Inflammatory macrophage (primary cell): Measurements from ENCODE around the gene ESYT3.
"Not testable (repeated sequence)": the region's sequence is repeated elsewhere in the genome, so short reads cannot be mapped to it uniquely, and the experiment has no call there.

Experiments
- DNase-seq, 2 donors: peaks; one replicate each; pipeline ENCODE4 v3.0.0-alpha.2; 2020 to 2022

Gene ESYT3

GRCh38 chr3:138443521-138444503, 9.4 kb downstream of the ESYT3 start:
- no peak for DNase-seq

DNA sequence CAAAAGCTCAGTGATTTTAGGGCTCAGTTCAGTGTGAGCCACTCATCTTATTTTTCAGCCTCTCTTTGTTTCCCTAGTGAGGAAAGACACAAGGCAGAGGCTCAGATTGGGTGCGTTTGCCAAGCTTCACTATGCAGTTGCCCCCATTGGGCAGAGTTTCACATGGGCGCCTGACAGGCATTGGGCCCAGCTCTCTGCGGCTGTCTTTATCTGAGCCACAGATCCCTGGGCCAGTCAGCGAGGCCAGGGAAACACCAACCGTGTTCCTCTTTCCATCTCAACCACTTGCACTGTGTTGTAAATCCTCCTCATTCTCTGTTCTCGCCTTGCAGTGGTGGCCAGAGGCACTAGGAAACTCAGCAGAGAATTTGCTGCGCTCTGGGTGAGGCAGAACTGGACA, 10.8 kb downstream of the ESYT3 start:
- no peak for DNase-seq

DNA sequence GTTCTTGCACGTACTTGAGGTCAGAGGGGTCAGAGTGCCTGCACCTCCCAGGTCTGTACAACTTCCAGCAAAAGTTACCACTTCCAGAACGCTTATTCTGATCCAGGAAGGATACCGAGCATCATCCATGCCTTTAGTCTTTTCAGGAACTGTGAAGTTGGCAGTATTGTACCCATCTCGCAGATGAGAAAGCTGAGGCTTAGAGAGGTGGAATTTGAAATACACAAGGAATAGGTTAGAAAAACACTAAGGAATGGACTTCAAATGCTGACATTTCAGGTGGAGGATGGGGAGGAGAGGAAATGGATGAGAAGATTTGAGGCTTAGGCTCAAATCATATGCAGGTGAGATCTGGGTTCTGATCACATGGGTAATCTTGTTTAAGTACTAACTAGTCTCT, 11.2 kb downstream of the ESYT3 start:
- no peak for DNase-seq

GRCh38 chr3:138448631-138449030, 14.2 kb downstream of the ESYT3 start:
- DNase-seq, result no peak

DNA sequence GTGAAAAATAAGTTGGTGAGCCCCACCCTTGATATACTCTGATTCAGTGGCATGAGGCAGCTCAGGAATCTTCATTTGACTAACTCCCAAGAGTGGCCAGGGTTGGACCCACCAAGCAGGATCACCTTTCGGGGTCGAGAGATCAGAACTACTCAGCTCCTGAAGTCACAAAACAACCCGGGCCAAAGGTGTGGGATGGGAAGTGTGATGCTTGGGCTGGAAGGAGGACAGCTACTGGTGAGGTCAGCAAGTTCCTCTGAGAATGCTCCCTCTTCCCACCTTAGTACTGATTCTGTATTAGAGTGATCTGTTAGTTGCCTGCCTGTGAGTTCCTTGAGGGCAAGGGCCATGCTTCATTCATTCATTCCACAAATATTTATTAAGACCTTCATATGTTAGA, 15.1 kb downstream of the ESYT3 start:
- DNase-seq, result no peak

DNA sequence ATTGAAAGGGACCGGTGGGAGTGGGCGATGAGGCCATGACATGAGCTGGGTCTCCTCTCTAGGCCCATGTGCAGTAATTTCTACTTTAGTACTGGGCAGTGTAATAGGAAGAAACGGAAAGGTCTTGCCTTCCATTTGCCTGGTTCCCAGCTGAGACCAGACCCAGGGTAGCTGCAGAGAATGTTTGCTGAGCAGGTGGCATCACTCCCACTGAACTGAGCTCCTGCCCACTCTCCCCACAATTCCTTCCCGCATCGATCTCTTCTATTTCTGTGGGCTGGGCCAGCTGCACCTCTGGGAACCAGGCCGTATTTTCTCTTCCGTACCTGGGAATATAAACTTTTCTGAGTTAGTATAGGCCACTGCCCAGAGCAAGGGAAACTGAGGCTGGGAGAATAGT, 15.8 kb downstream of the ESYT3 start:
- no peak for DNase-seq

DNA sequence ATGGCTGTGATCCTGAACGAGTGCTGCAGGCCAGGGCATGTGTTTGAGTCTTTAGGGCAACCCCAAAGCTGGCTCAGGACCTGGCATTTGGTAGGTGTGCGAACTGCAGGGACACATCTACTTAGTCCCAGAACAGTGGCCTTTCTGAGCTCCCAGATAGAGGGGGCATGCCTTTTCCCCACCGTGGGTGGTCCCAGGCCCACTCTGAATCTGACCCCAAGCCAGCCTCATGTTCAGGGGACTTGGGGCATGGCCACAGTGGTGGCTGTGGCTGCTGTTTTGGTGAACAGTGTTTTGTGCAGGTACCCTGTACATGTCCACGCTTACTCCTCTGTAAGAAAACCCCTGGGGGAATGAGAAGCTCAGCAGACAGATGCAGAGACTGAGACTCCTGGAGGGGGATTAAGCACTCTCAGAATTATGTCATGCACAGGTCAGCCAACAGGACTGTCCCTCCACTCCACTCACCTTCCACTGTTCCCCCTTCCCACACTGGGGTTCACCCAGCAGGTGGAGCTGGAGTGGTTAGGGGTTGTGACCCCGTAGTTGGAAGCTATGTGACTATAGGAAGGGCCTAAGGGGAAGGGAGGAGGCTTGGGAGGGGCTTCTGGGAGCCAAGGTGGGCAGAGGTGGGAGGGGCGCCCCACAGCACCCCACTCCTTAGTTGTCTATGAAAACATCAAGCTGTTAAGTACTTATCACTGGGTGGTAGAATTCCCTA, 16.4 kb downstream of the ESYT3 start:
- DNase-seq, result no peak

- DNase-seq, result no peak
Measured at GRCh38 chr3:138451595-138452162, 17.3 kb downstream of the ESYT3 start.

- no peak for DNase-seq
Measured at GRCh38 chr3:138452436-138452835, 18.0 kb downstream of the ESYT3 start.

- DNase-seq, result not testable (repeated sequence)
Measured at GRCh38 chr3:138453940-138454339, 19.5 kb downstream of the ESYT3 start.

DNA sequence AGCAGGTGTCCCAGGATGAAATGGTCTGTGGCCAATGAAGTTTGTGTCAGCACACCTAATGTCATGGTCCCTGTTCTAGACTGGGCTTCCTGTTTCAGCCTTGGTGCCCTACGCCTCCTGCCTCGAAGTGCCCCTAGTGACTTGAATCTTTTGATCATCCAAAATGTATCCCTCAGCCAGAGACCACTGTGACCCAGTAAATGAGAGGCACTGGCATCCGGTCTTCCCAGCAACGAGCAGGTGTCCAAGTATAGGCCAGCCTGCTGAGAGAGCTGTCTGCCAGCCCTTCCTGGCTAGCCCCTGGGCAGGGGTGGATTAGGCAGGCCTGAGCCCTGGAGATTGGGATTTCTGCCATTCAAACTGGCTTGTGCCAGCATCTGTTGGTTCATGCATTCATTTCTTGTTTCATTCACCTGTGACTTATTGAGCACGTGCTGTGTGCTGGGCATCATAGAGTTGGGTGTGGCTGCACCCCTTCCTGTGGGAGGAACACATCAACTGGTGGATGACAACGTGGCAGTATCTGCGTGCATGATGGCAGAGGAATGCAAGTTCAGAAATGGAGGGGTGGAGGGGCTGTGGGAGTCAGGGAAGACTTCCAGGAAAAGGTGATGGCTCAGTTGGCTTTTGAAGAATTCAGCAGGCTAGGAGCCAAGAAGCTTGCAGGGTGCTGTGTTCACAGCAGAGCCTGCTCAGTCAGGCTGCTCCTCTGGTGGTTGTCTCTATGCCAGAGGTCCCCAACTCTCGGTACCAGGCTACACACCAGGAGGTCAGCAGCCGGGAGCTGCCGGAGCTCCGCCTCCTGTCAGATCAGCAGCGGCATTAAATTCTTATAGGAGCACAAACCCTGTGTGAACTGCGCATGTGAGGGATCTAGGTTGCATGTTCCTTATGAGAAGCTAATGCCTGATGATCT, 21.6 kb downstream of the ESYT3 start:
- DNase-seq, result no peak

DNA sequence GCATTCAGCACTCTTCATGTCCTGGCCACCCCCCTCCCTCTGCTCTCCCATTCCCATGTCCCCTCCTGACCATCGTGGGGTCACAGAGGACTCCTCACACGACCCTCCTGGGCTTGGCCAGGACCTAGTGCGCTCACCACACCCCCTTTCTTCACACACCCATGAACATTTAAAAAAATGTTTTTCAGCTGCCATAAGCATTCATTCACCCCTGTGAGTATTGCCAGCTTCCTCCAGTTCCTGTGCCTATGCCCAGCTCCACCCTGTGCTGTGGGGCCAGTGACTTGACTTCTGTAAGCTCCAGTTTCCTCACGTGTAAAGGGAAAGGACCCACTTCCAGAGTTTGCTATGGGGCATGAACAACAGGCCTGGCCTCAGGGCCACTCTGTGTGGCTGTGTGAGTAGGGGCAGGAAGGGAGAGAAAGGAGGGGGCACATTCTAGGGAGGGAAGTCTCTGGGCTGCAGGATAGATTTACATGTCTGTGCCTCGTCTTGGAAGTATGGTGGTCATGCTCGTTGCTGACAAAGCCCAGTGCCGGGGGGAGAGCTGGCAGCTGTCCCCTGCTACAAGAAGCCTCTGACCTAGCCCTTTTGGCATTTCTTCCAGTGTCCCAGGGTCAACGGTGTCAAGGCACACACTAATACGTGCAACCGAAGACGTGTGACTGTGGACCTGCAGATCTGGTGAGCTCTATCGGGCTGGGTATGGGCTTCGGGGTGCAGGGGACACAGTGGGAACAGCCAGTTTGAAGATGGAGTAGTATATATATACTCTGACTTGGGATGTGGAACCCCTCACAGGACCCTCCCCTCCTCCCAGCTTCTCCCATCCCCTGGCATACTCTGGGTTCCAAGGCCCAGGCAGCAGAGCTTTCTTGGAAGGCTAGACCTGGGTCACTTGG, 22.8 kb downstream of the ESYT3 start:
- no peak for DNase-seq

DNA sequence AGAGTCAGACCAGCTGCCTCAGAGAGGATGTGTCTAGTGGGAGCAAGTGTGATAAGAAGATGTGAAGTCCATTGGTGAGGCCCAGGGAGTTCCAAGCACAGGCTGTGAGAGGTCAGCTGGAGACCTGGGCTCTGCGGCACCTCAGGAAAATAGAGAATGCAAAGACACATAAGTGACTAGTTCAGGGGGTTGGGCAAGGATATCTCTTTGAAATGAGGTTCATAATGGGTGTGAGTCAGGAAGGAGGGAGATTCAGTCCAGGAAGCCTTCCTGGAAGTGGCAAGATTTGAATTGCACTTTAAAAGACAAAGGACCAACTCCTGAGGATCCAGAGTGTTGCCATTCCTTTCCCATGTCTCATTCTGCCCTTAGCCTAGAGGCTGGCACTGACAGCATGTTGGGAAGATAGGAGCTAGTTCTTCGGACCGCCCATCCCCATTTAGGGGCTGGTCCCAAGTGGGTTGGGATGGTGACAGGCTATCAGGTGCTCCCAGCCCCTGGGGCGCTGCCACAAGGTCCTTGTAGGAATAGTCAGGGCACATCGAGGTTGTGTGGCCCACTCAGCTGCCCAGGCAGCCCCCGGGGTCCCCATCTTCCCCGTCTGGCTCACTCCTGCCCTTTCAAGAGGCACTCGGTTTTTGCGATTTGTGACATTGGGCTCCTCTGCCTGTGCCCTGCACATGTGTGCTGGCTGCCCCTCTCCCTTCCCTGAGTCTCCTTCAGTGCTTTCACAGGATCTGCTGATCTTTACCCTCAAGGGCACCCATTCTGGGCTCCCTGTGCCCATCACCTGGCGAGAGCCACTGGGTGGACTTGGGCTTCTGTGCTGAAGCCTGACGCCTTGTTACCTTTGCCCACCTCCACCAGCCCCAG, 23.7 kb downstream of the ESYT3 start:
- DNase-seq, result no peak

GRCh38 chr3:138458774-138459499, 24.5 kb downstream of the ESYT3 start:
- DNase-seq, result no peak

GRCh38 chr3:138459619-138460535, 25.5 kb downstream of the ESYT3 start:
- DNase-seq, result no peak

DNA sequence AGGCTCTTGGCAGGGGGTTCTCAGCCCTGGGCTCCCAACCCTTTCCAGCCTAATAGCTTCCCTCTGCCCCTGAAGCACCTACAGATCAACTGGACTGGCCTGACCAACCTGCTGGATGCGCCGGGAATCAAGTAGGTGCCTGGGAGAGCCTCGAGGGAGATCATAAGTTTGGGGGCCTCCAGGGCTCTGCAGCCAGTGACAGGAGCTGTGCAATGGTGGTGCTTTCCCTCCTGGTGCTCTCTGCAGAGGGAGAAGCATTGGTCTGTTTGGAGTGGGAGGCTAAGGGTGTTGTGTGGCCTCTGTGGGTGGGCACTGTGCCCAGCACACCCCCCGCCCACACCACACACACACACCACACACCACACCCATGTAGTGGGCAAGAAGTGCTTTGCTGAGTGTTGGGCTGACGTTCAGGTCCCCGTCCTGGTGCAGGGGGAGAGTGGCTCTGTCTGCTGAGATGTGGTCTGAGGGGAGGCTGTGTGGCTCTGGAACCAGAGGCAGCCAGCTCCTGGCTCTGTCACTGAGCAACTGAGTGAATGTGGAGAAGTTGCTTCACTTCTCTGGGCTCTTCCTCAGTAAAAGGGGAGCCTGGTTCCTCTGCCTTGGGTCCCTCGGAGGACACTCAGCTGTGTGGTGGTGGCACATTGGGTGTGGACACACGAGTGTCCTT, 26.3 kb downstream of the ESYT3 start:
- peak; percentile 27 to 28 for DNase-seq

GRCh38 chr3:138461246-138461645, 26.8 kb downstream of the ESYT3 start:
- DNase-seq, result no peak

DNA sequence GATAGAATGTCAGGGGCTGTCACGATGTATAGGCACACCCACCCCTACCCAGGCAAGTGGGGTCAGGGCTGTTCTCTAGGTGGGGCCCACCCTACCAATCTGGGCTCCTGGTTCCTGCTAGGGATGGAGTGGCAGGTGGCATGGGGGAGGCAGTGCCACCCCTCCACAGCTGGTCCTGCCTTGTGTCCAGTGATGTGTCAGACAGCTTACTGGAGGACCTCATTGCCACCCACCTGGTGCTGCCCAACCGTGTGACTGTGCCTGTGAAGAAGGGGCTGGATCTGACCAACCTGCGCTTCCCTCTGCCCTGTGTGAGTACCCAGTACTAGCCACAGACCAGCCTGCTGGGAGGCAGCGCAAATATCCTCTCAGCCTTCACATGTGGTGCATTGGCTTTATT, 27.5 kb downstream of the ESYT3 start:
- DNase-seq, result no peak
